HepG2 (cell line): ENCODE results near the gene OSM. TPM values are rescaled to one million over a fixed set of nuclear protein-coding genes. Genes with fewer than 3 reads are reported as not detected.

Source experiments
- ATAC-seq: fragments of 200-7000 bp; cut with Tn5 transposase; 3 replicates; pipeline ENCODE4 v1.9.1; 2020; ENCODE audit warnings: mild to moderate bottlenecking, moderate library complexity
- BruUV-seq: library from RNA; stranded (reverse); fragments of 400-500 nt; replicated peaks from 2 replicates; lab custom pipeline; 2021; lab: Mats Ljungman, UMichigan
- CTCF ChIA-PET: fragments of 300-600 bp; formaldehyde crosslinking; extraction: SDS; loops from one replicate; lab custom pipeline; 2021; ENCODE audit warnings: low total read pairs, inconsistent platforms, low intra/inter-chr PET ratio; lab: Yijun Ruan, JAX
- POLR2A ChIA-PET: fragments of 350-600 bp; sonication (Branson Sonifier 250); formaldehyde crosslinking; loops from one replicate; lab custom pipeline; 2020; ENCODE audit warnings: antibody characterized with exemption, inconsistent platforms; lab: Yijun Ruan, JAX
- DNase-seq: peaks from one replicate; pipeline ENCODE4 v3.0.0-alpha.2; 2015; ENCODE audit warnings: low spot score
- FAIRE-seq: peaks from 3 replicates; lab custom pipeline; 2011; peaks lifted over from hg19 to GRCh38; lab: Jason Lieb, UNC
- H2AFZ ChIP-seq: one replicate; pipeline ENCODE4 v1.6.1; 2011; ENCODE audit warnings: low read length, inconsistent platforms
- H3K27ac ChIP-seq: fragments of 300-600 bp; 3 replicates; pipeline ENCODE4 v1.8.0; 2011; ENCODE audit warnings: mixed run types, mild to moderate bottlenecking, mixed read lengths, low read length, inconsistent platforms; ENCODE audit not compliant: insufficient read depth; ENCODE audit errors: extremely low read length
- H3K27me3 ChIP-seq, 2 experiments: fragments of 200-600 bp in 1 of 2; 2 replicates in 1 of 2; 3 replicates in 1 of 2; pipeline versions ENCODE4 v1.6.0 to v1.8.0; 2011; ENCODE audit warnings: low read length in 2 of 2, mild to moderate bottlenecking in 2 of 2, moderate library complexity in 2 of 2, inconsistent platforms in 1 of 2; ENCODE audit not compliant: insufficient read depth in 2 of 2, control insufficient read depth in 1 of 2
- H3K36me3 ChIP-seq, 2 experiments: fragments of 200-600 bp in 1 of 2; replicated peaks in 1 of 2; 2 replicates in 1 of 2; 3 replicates in 1 of 2; pipeline versions ENCODE4 v1.5.1 to v1.8.0; 2011; ENCODE audit warnings: low read length in 2 of 2, inconsistent platforms in 1 of 2; ENCODE audit not compliant: insufficient read depth in 2 of 2, control insufficient read depth in 1 of 2
- H3K4me1 ChIP-seq: 2 replicates; pipeline ENCODE4 v1.5.1; 2012; ENCODE audit warnings: low read length, inconsistent platforms; ENCODE audit not compliant: insufficient read depth
- H3K4me2 ChIP-seq: 2 replicates; pipeline ENCODE4 v1.6.0; 2011; ENCODE audit warnings: low read depth, low read length, inconsistent platforms
- H3K4me3 ChIP-seq, 3 experiments: fragments of 200-600 bp in 1 of 3; sonication (generic), shearing (Covaris generic) in 1 of 3; replicated peaks in 1 of 3; 2 replicates each; pipeline ENCODE4 v1.5.1; 2011 to 2016; ENCODE audit warnings: low read length in 3 of 3, inconsistent platforms in 2 of 3, low read depth in 2 of 3, mild to moderate bottlenecking in 2 of 3, control low read depth in 1 of 3, mixed read lengths in 1 of 3; ENCODE audit not compliant: insufficient read depth in 1 of 3
- H3K79me2 ChIP-seq: one replicate; pipeline ENCODE4 v1.6.1; 2011; ENCODE audit warnings: low read length, inconsistent platforms; ENCODE audit not compliant: insufficient read depth
- H3K9ac ChIP-seq: 2 replicates; pipeline ENCODE4 v1.6.0; 2011; ENCODE audit warnings: mild to moderate bottlenecking, low read depth, low read length, inconsistent platforms; ENCODE audit not compliant: insufficient read depth
- H3K9me3 ChIP-seq: 2 replicates; pipeline ENCODE4 v1.5.1; 2012; ENCODE audit warnings: mild to moderate bottlenecking, low read length
- H4K20me1 ChIP-seq: 2 replicates; pipeline ENCODE4 v1.6.0; 2011; ENCODE audit warnings: inconsistent platforms, mild to moderate bottlenecking, low read length, moderate library complexity; ENCODE audit not compliant: insufficient read depth
- IKZF1 ChIP-seq: fragments of 450-650 bp; IDR thresholded peaks from 2 replicates; pipeline ENCODE4 v1.7.1; 2016
- MATR3 ChIP-seq: sonication (generic); formaldehyde crosslinking; IDR thresholded peaks from 2 replicates; pipeline ENCODE4 v1.4.0; 2020; ENCODE audit warnings: missing genetic modification reagents
- NR1H2 ChIP-seq: sonication (generic); formaldehyde crosslinking; IDR thresholded peaks from 2 replicates; pipeline ENCODE4 v1.8.1; 2022; ENCODE audit warnings: low read depth, missing genetic modification reagents, borderline replicate concordance
- PBX2 ChIP-seq: IDR thresholded peaks from 2 replicates; pipeline ENCODE4 v1.6.1; 2016; ENCODE audit warnings: control low read depth
- ZNF281 ChIP-seq: sonication (generic); formaldehyde crosslinking; IDR thresholded peaks from 2 replicates; pipeline ENCODE4 v1.4.0; 2020; ENCODE audit warnings: missing genetic modification reagents, borderline replicate concordance
- WGBS: methylation state at CpG from one replicate; pipeline ENCODE4 v1.1.6; 2017; ENCODE audit warnings: low lambda C conversion rate; 5-methylcytosine and 5-hydroxymethylcytosine counted together
- in situ Hi-C: cut with HindIII; loops from 2 replicates; pipeline ENCODE4 v1.10.0; 2017; ENCODE audit warnings: low pct_unique_long_range_greater_than_20kb; ENCODE audit not compliant: extremely low pct_ligation_motif_present
- intact Hi-C: fragments of 100-400 bp; cut with micrococcal nuclease; formaldehyde crosslinking; loops from one replicate; pipeline ENCODE4 v1.10.0; 2022; ENCODE audit not compliant: unreplicated experiment
- polyA plus RNA-seq, 8 experiments: library from polyadenylated mRNA; depleted of rRNA in 3 of 8; stranded (reverse) in 7 of 8; unstranded in 1 of 8; fragments of >200 nt; fragmentation: Illumina TruSeq in 4 of 8; extraction: Trizol in 4 of 8; gene quantifications; 2 replicates each; pipeline versions ENCODE4 v1.2.1 to v1.2.3, GENCODE V29; 2011 to 2016; ENCODE audit warnings: low read depth in 4 of 8, missing spikeins in 1 of 8, mixed read lengths in 1 of 8; ENCODE audit not compliant: insufficient read depth in 1 of 8
- total RNA-seq, 5 experiments: library from RNA; depleted of rRNA; stranded (reverse); fragments of >200 nt; fragmentation: Illumina TruSeq; extraction: Trizol; gene quantifications; 2 replicates each; pipeline ENCODE4 v1.2.3, GENCODE V29; 2016; ENCODE audit warnings: low read depth in 1 of 5

OSM gene
- total and polyA plus RNA-seq, 2 of the 13 experiments (the other 11 are each of a cell fraction or from before 2014, with no cell fraction given), result not detected

- FAIRE-seq (no peak), DNase-seq (no peak), ATAC-seq (no peak)
- Histone ChIP-seq H3K27me3 (no peaks in the 10 kb centered on the region), H3K4me3 (no peak overlapping the region), H3K9me3 (no peaks in the 10 kb centered on the region), H3K79me2 (no peaks in the 10 kb centered on the region), H3K4me1 (peaks cover 5% of the 10 kb centered on the region; the same call in 1 of the 2 replicates), H4K20me1 (no peaks in the 10 kb centered on the region), H3K27ac (no peak overlapping the region), H3K4me2 (no peak overlapping the region), H2AFZ (no peak overlapping the region), H3K36me3 (peaks cover 6 to 9% of the 10 kb centered on the region in 2 experiments; a peak in 3 of 5 replicates), H3K9ac (no peak overlapping the region)
- WGBS, result 87% methylated on average over 3 of the region's 9 CpGs
- POLR2A ChIA-PET, result no interaction called here
- BruUV-seq, result no TSS peak
- TF ChIP-seq IKZF1, result no peak
- no peak for TF ChIP-seq MATR3 (CRISPR knock-in tag)
- no peak for TF ChIP-seq NR1H2 (CRISPR knock-in tag)
- TF ChIP-seq PBX2 (CRISPR knock-in tag), result no peak
- intact Hi-C loops (no loop called here), in situ Hi-C loops (no loop called here)
- CTCF ChIA-PET, result no interaction called here
These were observed 35.6 kb upstream of the OSM start for GRCh38 chr22:30301995-30302809.

- intact Hi-C loops (no loop called here), in situ Hi-C loops (no loop called here)
- Histone ChIP-seq H3K79me2 (no peaks in the 10 kb centered on the region), H3K4me3 (no peak overlapping the region), H3K27ac (no peak overlapping the region), H3K4me2 (no peak overlapping the region), H3K36me3 (peaks cover 7 to 9% of the 10 kb centered on the region in 2 experiments; a peak in 3 of 5 replicates), H3K4me1 (no peaks in the 10 kb centered on the region), H3K9me3 (no peaks in the 10 kb centered on the region), H3K27me3 (no peaks in the 10 kb centered on the region), H3K9ac (no peak overlapping the region), H2AFZ (no peak overlapping the region), H4K20me1 (no peaks in the 10 kb centered on the region)
- POLR2A ChIA-PET, result no interaction called here
- DNase-seq (no peak), FAIRE-seq (no peak), ATAC-seq (no peak)
- no peak for TF ChIP-seq ZNF281 (CRISPR knock-in tag)
- no TSS peak for BruUV-seq
- 95% methylated on average over 11 of the region's 13 CpGs for WGBS
- CTCF ChIA-PET, result no interaction called here
These were observed 32.7 kb upstream of the OSM start for GRCh38 chr22:30299322-30299721.
